ENCODE measurements around the gene HOXA13.

Gene HOXA13

DNA sequence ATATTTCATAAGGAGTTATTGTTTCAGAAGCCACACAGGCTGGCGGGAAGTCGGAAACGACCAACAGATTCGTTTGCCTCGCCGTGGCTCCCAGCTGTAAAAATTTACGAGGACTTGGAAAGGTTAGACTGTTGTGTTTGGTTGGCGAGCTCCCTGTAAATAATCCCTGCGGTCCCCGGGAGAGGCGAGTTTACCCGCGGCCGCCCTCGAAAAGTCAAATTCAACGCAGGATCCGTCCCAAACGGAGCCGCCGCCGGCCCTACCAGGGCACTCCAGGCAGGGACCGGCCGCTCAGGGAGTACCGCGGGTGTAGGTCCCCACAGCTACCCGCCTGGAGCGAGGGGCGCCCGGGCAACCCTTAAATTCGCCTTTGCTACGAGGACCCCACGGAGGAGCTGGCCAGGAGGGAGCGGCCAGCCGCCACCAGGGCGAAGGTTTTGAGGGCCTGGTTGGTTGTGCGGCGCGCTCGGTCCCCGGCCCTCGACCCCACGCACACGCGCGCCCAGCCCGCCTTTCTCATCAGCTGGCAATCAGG is 33.8 kb downstream of the HOXA13 start:
- H3K4me1 ChIP-seq (ENCODE audit: control insufficient read depth, insufficient read depth, low read length): no peaks in the 10 kb centered on the region
- H3K36me3 ChIP-seq (ENCODE audit: control insufficient read depth, insufficient read depth, low read length): no peaks in the 10 kb centered on the region
- WGBS, 2 experiments: 9 to 10% methylated on average over 46 of the region's 46 CpGs
- no peak overlapping the region for H3K27ac ChIP-seq (ENCODE audit: insufficient read depth, low read depth, low read length, poor library complexity, severe bottlenecking)
- H3K27me3 ChIP-seq (ENCODE audit: control insufficient read depth, insufficient read depth, low read length, poor library complexity, severe bottlenecking): peaks cover 100% of the 10 kb centered on the region
- H3K4me3 ChIP-seq (ENCODE audit: insufficient read depth, low read depth, low read length): no peak overlapping the region
- no peaks in the 10 kb centered on the region for H3K9me3 ChIP-seq (ENCODE audit: control insufficient read depth, low read length)

GRCh38 chr7:27165089-27165995 is 34.5 kb downstream of the HOXA13 start, which contains the start of gene HOXA9:
Gene HOXA9, minus strand, starts transcription at chr7:27165537. Its CDS starts 80 bp downstream, at chr7:27165457.
- WGBS, 2 experiments: 13% methylated on average over 82 of the region's 82 CpGs
- H3K36me3 ChIP-seq (ENCODE audit: control insufficient read depth, insufficient read depth, low read length): no peaks in the 10 kb centered on the region
- no peak within 1 kb of the TSS for H3K4me3 ChIP-seq (ENCODE audit: insufficient read depth, low read depth, low read length)
- no peaks in the 10 kb centered on the region for H3K9me3 ChIP-seq (ENCODE audit: control insufficient read depth, low read length)
- peaks cover 100% of the 10 kb centered on the region for H3K27me3 ChIP-seq (ENCODE audit: control insufficient read depth, insufficient read depth, low read length, poor library complexity, severe bottlenecking)
- no peaks in the 10 kb centered on the region for H3K4me1 ChIP-seq (ENCODE audit: control insufficient read depth, insufficient read depth, low read length)
- no peak within 1 kb of the TSS for H3K27ac ChIP-seq (ENCODE audit: insufficient read depth, low read depth, low read length, poor library complexity, severe bottlenecking)

- H3K27me3 ChIP-seq (ENCODE audit: control insufficient read depth, insufficient read depth, low read length, poor library complexity, severe bottlenecking): peaks cover 100% of the 10 kb centered on the region
- H3K27ac ChIP-seq (ENCODE audit: insufficient read depth, low read depth, low read length, poor library complexity, severe bottlenecking): no peak overlapping the region
- 2% methylated on average over 47 of the region's 47 CpGs for WGBS, 2 experiments
- no peaks in the 10 kb centered on the region for H3K36me3 ChIP-seq (ENCODE audit: control insufficient read depth, insufficient read depth, low read length)
- H3K9me3 ChIP-seq (ENCODE audit: control insufficient read depth, low read length): no peaks in the 10 kb centered on the region
- no peaks in the 10 kb centered on the region for H3K4me1 ChIP-seq (ENCODE audit: control insufficient read depth, insufficient read depth, low read length)
- no peak overlapping the region for H3K4me3 ChIP-seq (ENCODE audit: insufficient read depth, low read depth, low read length)
Measured at GRCh38 chr7:27164367-27165088, 35.4 kb downstream of the HOXA13 start.

GRCh38 chr7:27164045-27164366 is 35.9 kb downstream of the HOXA13 start:
- Histone ChIP-seq H3K4me3 (ENCODE audit: insufficient read depth, low read depth, low read length) (no peak overlapping the region), H3K36me3 (ENCODE audit: control insufficient read depth, insufficient read depth, low read length) (no peaks in the 10 kb centered on the region), H3K9me3 (ENCODE audit: control insufficient read depth, low read length) (no peaks in the 10 kb centered on the region), H3K4me1 (ENCODE audit: control insufficient read depth, insufficient read depth, low read length) (no peaks in the 10 kb centered on the region), H3K27me3 (ENCODE audit: control insufficient read depth, insufficient read depth, low read length, poor library complexity, severe bottlenecking) (peaks cover 100% of the 10 kb centered on the region), H3K27ac (ENCODE audit: insufficient read depth, low read depth, low read length, poor library complexity, severe bottlenecking) (no peak overlapping the region)
- WGBS, 2 experiments: 6 to 8% methylated on average over 12 of the region's 12 CpGs

GRCh38 chr7:27163288-27164044 is 36.4 kb downstream of the HOXA13 start:
- Histone ChIP-seq H3K4me3 (ENCODE audit: insufficient read depth, low read depth, low read length) (no peak overlapping the region), H3K4me1 (ENCODE audit: control insufficient read depth, insufficient read depth, low read length) (no peaks in the 10 kb centered on the region), H3K27ac (ENCODE audit: insufficient read depth, low read depth, low read length, poor library complexity, severe bottlenecking) (no peak overlapping the region), H3K9me3 (ENCODE audit: control insufficient read depth, low read length) (no peaks in the 10 kb centered on the region), H3K27me3 (ENCODE audit: control insufficient read depth, insufficient read depth, low read length, poor library complexity, severe bottlenecking) (peaks cover 100% of the 10 kb centered on the region), H3K36me3 (ENCODE audit: control insufficient read depth, insufficient read depth, low read length) (no peaks in the 10 kb centered on the region)
- 17 to 19% methylated on average over 22 to 24 of the region's 24 CpGs for WGBS, 2 experiments

DNA sequence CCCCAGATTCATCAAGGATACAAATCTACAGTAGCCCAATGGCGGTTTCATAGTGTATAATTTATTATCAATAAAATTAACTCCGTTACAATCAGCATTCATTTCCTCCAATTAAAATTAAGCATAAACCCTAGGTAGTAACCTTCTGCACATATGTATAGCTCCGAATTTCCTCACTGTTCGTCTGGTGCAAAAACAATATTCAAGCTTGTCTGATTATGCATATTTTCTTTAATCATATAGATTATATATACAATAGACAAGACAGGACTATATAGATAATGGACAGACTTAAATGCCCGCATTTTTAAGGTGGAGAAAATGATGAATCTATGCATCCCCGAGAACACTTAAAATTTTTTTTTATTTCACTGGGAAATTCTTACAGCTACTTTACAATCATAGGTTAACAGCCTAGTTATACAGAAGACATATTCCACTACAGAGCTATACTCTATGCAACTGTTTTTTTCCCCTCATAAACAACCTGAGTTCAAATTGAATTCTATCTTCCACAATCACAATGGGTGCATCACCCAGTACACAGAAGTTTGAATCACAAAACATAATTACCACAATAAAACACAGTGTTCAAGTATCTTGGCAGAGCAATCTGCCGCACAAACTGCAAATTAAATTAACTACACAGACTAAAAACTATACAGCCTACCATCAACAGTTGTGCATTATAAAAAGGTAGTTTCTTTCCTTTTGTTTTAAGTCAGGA is 37.2 kb downstream of the HOXA13 start:
- 79 to 81% methylated on average over 6 to 7 of the region's 7 CpGs for WGBS, 2 experiments
- no peak overlapping the region for H3K27ac ChIP-seq (ENCODE audit: insufficient read depth, low read depth, low read length, poor library complexity, severe bottlenecking)
- H3K4me1 ChIP-seq (ENCODE audit: control insufficient read depth, insufficient read depth, low read length): no peaks in the 10 kb centered on the region
- no peaks in the 10 kb centered on the region for H3K9me3 ChIP-seq (ENCODE audit: control insufficient read depth, low read length)
- H3K4me3 ChIP-seq (ENCODE audit: insufficient read depth, low read depth, low read length): no peak overlapping the region
- peaks cover 100% of the 10 kb centered on the region for H3K27me3 ChIP-seq (ENCODE audit: control insufficient read depth, insufficient read depth, low read length, poor library complexity, severe bottlenecking)
- H3K36me3 ChIP-seq (ENCODE audit: control insufficient read depth, insufficient read depth, low read length): no peaks in the 10 kb centered on the region

- WGBS, 2 experiments: 16 to 19% methylated on average over 27 to 28 of the region's 30 CpGs
Measured at GRCh38 chr7:27161721-27162560, 38.0 kb downstream of the HOXA13 start.

DNA sequence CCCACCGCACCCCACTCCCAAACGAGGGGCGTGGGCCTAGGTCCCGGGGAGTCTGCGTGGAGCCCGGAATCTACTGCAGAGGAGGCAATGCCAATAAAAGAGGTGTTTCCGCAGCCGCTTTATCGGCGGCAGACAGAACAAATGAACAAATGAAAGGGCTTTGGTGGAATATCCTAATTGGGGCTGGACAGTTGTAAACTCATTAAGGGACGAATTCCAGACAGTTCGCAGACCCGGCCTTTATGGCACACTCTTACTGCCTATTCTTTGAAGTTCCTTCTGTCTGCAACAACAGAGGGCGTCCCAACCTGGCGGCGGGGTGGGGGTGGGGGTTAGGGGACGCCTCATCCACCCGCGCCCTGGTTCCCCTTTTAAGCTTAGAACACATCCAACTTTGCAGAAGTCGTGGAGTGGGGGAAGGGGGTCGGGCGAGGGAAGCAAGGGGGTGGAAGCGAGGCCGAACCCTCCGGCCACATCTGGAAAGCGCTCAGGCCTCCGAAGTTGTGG is 38.6 kb downstream of the HOXA13 start:
- H3K4me3 ChIP-seq (ENCODE audit: insufficient read depth, low read depth, low read length): no peak overlapping the region
- peaks cover 100% of the 10 kb centered on the region for H3K27me3 ChIP-seq (ENCODE audit: control insufficient read depth, insufficient read depth, low read length, poor library complexity, severe bottlenecking)
- 7 to 12% methylated on average over 20 to 27 of the region's 27 CpGs for WGBS, 2 experiments
- H3K27ac ChIP-seq (ENCODE audit: insufficient read depth, low read depth, low read length, poor library complexity, severe bottlenecking): no peak overlapping the region
- no peaks in the 10 kb centered on the region for H3K9me3 ChIP-seq (ENCODE audit: control insufficient read depth, low read length)
- no peaks in the 10 kb centered on the region for H3K4me1 ChIP-seq (ENCODE audit: control insufficient read depth, insufficient read depth, low read length)
- H3K36me3 ChIP-seq (ENCODE audit: control insufficient read depth, insufficient read depth, low read length): no peaks in the 10 kb centered on the region

More at GRCh38 chr7:27161721-27162560, 38.0 kb downstream of the HOXA13 start:
- Histone ChIP-seq H3K27me3 (ENCODE audit: control insufficient read depth, insufficient read depth, low read length, poor library complexity, severe bottlenecking) (peaks cover 100% of the 10 kb centered on the region), H3K27ac (ENCODE audit: insufficient read depth, low read depth, low read length, poor library complexity, severe bottlenecking) (no peak overlapping the region), H3K9me3 (ENCODE audit: control insufficient read depth, low read length) (no peaks in the 10 kb centered on the region), H3K4me3 (ENCODE audit: insufficient read depth, low read depth, low read length) (no peak overlapping the region), H3K4me1 (ENCODE audit: control insufficient read depth, insufficient read depth, low read length) (no peaks in the 10 kb centered on the region), H3K36me3 (ENCODE audit: control insufficient read depth, insufficient read depth, low read length) (no peaks in the 10 kb centered on the region)

All from ectodermal cell (in vitro differentiated cells).